GM19043 (cell line): ENCODE data around the gene ZBTB1.
"Not testable (repeated sequence)": the region's sequence is repeated elsewhere in the genome, so short reads cannot be mapped to it uniquely, and the experiment has no call there.

Experiments used
- ATAC-seq: cut with Tn5 transposase; IDR thresholded peaks from one replicate; pipeline ENCODE4 v1.9.1; 2021; ENCODE audit warnings: low read depth; ENCODE audit not compliant: unreplicated experiment

ZBTB1 gene

DNA sequence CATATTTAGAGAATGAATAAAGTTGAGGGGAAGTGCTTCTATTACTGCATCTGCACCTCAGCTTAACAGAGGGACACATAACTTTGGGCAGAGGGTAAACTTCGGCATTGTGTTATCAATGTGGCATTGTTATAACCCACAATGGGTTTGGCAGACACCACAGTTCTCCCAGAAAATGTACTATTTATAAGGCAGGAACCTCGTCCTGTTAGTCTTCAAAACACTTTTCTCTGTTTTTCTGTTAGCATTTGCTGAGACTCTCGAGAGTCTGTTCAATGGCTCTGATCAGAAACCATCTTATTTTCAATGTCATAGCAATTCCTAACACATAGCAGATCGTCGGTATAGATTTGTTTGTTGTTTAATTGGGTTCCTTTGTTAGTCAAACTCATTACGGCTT is 59.1 kb downstream of the ZBTB1 start:
- no peak for ATAC-seq

DNA sequence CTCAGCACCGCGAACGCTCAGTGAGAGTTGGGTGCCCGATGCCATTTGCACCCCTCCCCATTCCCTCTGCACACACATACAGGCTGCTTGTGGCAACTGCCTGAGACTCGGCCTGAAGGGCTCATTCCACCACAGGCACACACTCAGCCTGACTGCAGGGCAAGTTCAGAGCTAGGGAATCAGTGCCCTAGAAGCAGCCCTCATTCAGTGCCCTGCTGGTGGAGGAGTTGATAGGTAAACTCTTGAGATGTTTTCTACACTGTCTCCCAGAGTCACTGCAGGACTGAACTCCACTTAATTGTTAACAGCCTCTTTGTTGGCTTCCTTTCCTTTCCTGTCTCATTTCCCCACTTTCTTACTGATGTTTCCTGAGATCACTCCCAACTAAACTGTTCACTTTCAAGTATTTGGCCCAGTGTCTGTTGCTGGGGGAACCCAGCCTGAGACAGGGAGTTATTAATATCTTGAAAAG is 62.1 kb downstream of the ZBTB1 start:
- no peak for ATAC-seq

DNA sequence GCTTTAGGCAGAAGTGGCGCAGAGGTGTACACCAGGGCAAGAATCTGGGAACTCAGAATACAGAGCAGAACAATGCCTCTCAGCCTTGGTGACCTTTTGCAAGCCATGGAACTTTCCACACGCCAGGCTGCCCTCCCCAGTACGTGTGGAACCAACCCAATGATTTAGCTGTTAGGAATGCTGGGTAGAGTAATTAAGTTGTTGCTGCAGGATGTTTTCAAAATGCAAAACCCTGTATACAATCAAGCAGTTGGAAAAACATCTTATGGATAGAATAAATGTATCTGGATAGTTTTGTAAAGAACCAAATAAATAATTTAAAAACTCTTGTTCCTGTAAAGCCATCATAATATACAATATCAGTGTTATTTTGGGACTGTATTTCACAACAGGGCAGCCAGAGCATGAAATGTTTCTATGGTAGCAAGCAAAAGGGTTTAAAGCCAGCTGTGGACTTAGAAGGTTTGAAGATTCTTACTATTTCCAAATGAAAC is 64.6 kb downstream of the ZBTB1 start:
- no peak for ATAC-seq

DNA sequence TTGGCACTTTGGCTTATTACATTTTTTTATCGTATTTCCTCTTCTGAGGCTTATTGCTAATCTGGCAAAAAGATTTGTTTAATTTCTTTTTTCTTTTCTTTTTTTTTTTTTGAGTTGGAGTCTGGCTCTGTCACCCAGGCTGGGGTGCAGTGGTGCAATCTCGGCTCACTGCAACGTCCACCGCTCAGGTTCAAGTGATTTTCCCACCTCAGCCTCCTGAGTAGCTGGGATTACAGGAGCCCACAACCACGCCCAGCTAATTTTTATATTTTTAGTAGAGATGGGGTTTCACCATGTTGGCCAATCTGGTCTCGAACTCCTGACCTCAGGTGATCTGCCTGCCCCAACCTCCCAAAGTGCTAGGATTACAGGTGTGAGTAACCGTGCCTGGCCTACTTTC is 65.1 kb downstream of the ZBTB1 start:
- ATAC-seq, result not testable (repeated sequence)

DNA sequence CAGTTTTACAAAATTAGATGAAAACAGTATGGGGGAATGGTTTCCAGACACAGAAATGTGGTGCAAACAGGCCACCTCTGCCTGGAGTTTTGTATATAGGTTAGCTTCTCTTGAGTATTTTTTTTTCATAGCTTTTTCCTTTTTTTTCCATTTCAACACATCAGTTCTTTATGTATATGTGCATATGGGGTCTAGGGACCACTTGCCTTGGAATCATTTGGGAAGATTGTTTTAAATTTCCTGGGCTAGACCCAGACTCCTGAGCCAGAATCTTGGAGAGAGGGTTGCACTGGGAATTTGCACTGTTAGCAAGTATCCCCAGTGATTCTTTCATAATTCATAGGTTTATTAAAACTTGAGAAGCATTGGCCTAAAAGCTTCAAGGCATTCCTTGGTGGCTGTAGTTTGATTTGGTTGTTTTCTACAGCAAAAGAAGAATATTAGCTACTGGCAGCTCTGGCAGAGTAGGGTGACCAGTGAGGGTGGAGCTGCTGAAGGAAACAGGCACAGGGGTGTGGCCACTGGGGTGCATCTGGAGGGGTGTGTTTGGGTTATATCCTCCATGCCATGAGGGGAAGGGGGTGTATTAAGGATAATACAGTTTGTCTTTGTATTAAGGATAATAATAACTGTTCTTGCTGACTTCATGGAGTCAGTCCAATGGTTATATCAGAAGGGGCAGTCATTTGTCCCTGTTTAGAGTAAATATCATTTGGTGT is 68.0 kb downstream of the ZBTB1 start:
- ATAC-seq, result no peak

DNA sequence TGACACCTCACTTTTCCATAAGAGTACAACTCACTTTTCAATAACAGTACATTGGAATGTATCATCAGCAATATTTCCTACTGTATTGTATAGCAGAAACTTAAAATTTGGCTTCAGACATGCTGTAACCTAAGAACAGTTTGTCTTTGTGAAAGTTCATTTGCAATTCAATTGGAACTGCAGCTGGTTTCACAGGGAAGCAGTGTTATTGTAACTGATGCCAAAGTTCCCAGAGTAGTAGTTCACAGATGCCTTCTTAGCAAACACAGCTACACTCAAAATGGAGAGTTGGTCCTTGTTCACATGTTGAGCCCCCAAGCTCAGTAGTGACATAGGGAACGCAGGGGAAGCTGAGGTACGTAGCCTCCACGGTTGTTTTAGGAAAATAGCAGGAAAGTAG is 68.5 kb downstream of the ZBTB1 start:
- ATAC-seq, result no peak
